GM12801 (cell line): Measurements from ENCODE around the gene MED19.

Experiments
- TF ChIP-seq, protein P1 (sequence below): IDR thresholded peaks from one replicate; pipeline ENCODE4 v1.5.1; 2011; ENCODE audit warnings: control low read depth; ENCODE audit not compliant: insufficient read length; ENCODE audit errors: extremely low read depth

MED19 gene

DNA sequence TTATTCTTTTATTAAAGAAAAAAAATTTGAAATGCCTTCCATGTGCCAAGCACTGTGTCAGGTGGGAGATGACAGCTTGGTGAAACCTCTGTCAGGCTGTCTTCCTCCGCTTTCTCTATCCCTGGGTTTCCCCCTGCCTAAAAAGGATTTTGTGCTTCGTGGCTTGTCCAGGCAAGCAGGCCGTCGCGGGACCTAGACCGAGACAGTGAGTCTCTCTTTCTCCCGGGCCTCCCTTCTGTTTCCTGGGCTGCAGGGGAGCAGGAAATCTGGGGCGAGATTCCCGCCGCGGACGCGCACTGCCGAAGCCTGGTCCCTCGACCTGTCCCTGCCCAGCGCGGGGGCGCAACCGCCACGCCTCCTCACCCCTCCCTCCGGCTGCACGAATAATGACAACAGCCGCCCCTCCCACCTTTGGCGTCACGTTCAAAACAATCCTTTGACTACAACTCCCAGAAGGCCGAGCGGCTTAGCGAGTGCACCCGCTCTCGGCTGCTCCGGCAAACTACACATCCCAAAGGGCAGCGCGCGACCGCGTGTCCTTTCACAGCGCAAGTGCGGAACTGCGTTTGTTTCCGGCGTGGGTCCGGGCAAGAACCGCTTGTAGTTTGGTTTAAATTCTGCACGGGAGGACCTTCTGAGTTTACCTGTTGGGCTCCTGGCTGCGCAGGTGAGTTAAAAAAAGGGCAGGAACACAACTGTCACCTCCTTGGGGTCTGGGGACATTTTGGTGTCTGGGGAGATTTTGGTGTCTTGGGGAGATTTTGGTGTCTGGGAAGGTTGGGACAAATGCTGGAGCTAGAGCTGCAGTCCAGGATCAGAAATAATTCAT lies 54.6 kb downstream of the MED19 start, which contains the start of gene CLP1:
Gene CLP1, plus strand, starts transcription at position 569 of the 829 bp plus-strand sequence. CDS start 1,715 bp downstream, outside the sequence.
- TF ChIP-seq, protein P1, sequence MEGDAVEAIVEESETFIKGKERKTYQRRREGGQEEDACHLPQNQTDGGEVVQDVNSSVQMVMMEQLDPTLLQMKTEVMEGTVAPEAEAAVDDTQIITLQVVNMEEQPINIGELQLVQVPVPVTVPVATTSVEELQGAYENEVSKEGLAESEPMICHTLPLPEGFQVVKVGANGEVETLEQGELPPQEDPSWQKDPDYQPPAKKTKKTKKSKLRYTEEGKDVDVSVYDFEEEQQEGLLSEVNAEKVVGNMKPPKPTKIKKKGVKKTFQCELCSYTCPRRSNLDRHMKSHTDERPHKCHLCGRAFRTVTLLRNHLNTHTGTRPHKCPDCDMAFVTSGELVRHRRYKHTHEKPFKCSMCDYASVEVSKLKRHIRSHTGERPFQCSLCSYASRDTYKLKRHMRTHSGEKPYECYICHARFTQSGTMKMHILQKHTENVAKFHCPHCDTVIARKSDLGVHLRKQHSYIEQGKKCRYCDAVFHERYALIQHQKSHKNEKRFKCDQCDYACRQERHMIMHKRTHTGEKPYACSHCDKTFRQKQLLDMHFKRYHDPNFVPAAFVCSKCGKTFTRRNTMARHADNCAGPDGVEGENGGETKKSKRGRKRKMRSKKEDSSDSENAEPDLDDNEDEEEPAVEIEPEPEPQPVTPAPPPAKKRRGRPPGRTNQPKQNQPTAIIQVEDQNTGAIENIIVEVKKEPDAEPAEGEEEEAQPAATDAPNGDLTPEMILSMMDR = no peak

DNA sequence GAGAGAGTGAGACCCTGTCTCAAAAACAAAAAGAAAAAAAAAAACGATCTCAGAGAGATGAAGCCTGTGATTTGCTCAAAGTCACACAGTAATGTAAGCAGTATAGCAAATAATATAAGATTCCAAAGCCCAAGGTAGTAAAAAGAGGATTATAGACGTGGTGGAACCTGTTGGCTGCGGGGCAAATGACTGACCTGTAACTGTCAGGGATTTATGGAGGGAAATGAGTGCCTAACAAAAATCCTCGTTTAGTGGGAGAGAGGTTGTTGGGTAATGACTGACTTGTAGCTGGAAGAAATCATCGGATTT lies 55.2 kb downstream of the MED19 start:
- TF ChIP-seq, protein P1 = no peak
